Hematopoietic multipotent progenitor cell treated with erythropoietin and hydrocortisone succinate and interleukin-3 and kit ligand, for 15 days (in vitro differentiated cells): Measurements from ENCODE around the gene APOBEC2.
A peak's percentile ranks its signal among the peaks of the same experiment; 100 is the strongest.

ENCODE experiments used
- DNase-seq: peaks from one replicate; pipeline ENCODE4 v3.0.0-alpha.2; 2015; ENCODE audit warnings: low spot score

APOBEC2 gene

DNA sequence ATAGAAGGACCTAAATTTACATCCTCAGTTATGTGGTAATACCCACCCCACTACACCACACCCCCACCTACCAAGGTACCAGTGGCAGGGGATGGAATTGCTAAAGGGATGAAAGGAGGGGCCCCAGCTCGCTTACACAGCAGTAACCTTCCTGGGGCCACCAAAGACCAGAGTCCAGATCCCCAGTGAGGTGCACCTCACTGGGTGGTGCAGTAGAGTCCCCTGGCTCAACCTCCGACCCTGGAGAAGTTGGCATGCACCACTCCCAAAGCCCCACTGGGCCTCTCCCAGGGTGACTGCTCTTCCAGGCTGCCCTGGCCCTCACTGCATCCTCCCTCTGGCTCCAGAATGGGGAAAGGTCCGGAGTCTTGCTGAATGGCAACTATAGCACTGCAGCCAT lies 14.8 kb upstream of the APOBEC2 start:
- DNase-seq, result no peak

DNA sequence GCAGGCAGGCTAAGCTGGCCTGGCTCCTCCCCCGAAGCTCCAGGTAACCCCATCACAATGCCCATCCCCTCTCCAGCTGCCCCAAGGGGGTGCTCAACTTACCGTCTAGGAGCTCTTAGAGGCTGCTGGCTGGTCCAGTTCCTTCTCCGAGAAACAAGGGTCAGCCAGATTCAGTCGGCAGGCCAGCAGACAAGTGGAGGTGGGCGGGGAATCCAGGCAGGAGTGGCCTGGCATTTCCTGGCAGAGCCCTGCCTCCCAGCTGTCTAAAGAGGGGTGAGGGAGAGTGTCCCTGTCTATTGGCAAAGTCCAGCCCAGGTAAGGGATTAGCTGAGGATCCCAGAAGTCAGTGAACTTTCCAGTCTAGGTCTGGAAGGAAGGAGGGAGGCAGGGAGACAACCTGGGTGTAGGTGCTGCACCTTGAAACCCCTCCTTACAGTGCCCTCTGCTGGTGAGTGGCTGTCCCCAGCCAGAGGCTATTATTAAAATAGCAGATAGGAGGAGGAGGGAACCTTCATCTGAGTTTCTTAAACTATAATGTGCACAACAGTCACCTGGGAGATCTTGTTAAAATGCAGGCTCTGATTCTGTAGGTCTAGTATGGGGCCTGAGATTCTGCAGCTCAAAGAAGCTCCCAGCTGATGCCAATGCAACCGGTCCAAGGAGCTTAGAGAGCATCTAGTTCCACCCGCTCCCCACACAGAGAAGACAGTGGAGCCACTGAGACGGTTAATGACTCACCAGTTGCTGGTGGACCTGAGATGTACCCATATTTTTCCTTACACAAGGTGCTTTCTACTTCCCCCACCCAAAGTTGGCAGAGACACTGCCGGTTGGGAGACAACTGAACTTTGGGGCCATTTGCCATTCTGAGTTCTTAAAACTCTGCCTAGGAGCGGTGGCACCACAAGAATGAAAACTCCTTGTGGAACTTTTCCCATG lies 13.7 kb upstream of the APOBEC2 start, which contains the start of gene UNC5CL:
UNC5CL (minus strand) TSS at position 162 of the 939 bp plus-strand sequence. CDS start 4,147 bp downstream, outside the sequence.
- DNase-seq, result peak; percentile 84

DNA sequence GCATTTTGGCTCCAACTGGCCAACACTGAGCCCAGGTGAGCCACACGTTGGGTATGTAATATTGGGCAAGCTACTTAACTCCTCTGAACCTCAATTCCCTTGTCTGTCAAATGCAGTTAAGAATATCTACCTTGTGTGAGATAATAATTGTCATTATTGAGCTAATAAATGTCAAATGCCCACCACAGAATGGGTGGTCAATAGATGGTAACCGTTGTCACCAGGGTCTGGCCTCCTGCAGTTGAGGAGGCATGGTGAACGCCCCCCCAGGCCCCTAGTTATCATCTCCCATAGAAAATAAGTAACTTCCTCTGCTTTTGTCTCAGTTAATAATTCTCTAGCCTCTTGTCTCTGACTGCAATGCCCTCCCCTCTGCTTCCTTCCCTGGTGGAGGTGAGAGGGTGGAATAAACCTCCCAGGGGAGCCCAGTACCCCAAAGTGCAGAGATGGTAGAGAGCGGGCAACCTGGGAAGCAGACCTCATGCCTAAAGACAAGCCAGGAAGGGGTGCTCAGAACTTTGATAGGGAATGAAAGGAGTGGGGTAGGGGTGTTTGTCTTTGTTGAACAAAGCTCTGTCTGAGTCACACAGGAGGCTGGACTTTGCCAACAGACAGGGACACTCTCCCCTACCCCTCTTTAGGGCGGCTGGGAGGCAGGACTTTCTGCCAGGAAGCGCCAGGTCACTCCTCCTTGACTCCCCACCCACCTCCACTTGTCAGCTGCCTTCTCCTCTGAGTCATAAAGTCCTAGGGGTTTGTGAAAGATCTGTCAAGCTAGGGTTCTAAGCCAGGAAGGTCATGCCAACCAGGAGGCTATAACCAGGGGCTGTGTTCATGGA lies 12.7 kb upstream of the APOBEC2 start:
- DNase-seq, result peak; percentile 82

DNA sequence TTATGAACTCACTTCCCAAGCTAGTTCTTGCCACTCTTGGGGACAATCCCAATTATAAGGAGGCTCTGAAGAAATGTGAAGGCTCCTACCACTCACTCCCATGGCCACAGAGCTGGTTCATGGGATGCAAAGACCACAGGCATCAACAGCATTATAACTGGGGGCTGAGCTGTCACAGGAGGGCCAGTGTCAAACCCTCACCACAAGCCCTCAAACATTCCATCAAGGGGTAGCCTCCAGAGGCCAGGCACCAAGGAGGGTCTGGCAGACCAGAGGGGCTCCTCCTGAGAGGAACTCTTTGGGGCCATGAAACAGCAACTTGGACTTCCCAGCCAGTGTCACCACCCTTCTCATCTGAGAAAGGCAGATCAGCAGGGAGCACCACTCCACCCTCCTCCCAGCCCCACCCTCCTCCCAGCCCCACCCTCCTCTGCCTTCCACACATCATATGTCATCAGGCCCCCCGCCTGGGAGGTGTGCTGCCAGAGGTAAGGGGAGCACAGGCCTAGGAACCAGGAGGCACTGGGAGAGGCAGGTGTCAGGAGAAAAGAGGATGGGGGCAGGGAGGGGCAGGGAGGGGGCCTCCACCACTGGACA lies 12.0 kb upstream of the APOBEC2 start:
- DNase-seq, result peak; percentile 80

DNA sequence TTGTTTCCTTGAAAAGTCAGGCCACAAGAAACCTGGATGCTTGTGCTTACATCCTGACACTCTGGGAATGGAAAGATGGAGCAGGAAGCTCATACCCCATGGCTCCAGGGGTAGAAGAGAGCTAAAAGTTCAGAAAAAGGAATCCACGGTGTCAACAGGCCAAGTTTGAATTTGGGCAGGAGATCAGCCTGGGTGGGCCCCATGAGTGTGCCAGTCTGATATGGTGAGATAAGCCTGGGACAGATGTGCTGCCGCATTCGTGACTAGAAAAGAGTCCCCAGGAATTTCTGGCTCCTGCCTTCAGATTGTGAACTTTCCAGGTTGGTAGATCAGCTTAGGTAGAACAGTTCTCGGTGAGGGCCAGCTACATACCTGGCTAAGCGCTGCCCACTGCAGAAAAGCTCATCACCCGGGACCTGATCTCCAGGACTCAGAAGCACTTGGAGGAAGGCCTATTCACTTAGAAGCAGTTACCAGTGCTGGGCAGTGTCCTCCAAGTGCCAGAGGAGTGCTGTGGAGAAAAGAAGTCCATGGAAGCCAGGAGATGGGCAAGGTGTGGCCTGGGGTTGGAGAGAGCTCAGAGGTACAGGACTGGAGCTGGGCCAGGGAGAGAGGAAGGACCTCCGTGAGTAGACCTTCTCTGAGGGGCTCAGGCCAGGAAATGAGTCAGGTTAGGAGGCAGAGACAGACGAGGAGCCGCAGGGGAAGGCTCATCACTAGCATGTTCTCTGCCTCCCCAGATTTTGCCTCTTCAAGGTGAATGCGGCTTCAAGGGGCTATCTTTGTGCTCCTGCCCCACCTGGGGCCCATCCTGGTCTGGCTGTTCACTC lies 10.6 kb upstream of the APOBEC2 start, which contains the start of gene TSPO2:
TSPO2 (plus strand) TSS at position 242 of the 830 bp plus-strand sequence; CDS start at position 761, 519 bp downstream.
- peak; percentile 89 for DNase-seq

DNA sequence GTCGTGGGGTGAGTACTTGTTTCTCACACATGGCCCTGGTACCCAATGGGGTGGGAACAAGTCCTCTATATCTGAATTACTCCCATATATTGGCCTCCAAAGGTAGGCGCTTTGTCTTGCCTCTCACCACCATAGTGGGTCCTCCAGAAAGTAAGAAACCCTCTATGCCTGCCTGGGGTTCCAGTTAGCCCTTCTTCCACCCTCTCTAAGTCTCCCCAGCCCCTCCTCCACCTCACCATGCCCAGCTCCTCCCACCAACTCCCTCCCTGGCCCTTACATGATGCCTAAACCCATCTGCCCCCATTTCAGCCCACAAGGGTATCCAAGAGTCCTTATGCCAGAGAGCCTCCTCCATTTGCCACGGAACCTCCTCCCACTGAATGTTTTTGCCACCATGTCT lies 9.9 kb upstream of the APOBEC2 start:
- peak; percentile 51 for DNase-seq

DNA sequence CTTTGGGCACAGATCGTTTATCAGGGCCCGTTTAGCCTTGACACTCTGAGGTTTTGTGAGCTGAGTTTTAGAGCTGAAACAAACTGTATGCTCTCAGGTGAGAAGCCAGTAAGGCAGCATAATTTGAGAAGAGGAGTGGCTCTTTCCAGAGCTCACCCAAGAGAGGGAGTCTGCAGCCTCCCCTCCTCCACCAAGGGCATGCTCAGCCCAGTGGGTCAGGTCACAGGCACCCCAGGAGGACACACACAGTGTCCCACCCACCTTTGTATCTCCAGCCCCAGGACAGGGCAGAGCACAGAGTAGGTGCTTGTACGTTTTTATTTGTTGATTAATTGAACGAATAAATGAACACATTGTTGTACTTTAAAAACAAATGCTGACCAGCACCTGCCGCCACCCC lies 7.3 kb upstream of the APOBEC2 start:
- DNase-seq, result no peak

DNA sequence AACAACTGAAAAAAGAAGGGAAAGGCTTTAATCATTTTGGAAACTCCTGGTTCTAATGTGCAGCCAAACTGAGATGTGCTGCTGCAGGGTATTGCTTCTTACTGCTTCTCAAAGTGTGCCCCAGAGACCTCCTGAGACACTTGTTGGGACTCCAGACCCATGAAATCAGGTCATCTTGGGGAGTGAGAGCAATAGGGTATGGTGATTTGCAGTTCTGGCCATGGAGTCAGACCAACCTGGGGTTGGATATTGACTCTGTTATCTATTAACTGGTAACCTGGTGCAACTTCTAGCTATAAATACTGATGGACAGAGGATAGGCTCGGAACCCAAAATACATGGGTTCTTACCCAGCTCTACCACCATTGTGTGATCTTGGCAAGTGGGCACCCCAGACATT lies 6.9 kb upstream of the APOBEC2 start:
- no peak for DNase-seq

DNA sequence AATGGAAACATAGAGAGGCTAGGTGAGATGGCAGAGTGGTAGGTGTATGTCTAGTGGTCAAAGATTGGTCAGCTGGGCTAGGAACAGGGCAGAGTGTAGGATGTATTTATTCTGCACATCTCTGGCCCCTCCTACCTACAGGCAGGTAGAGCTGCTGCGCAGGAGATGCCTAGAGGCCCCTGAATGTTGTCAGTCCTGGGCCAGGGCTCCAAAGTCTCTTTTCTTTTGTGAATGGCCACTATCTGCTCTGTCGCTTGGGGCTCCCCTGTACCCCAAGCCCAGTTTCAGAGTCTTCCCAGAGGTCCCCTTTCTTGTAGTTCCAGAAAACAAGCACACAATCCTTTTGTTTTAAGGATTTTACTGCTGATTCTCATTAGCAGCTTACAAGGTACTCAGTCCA lies 5.7 kb upstream of the APOBEC2 start:
- no peak for DNase-seq

DNA sequence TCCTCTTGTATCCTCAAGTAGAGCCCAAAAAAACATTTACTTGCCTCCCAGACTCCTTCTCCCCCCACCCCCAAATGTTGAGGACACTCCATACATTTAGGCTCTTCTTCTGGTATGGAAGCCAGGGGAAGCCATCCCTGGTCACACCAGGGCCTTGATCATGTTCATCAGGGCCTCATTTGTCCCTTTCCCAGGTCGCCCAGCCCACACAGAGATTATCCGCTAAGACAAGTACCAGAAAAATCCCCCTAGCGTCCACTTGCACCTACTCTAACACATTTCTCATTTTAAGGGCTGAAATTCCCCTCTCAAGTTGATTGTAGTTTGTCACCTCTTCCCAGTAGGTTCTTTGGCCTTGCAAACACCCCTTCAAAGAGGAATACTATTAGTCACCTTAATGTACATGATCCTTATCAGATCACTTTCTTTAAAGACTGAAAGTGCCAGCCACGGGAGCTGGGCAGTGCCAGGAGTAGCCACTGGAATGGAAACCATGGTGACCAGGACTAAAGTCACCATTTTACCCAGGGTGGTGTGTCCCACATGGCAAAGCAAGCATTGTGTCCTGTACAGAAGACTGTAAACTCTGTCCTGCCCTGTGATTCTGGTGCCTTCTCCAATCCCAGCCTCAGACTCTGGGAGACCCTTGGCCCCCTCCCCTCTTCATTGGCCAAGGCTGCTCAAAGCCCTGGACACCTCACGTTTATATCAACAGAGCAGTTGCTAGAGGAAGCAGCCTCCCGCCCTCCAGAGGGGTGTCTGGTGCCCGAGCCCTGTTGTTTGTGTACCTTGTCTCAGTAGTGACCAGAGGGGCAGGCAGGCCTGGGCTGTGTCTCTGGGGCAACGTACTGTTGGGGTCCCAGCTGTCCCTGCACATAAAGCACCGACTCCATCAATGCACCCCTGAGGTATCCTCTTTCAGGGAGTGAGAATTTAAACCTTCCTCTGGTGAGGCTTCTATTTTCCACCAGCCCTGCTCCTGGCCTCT lies 5.0 kb upstream of the APOBEC2 start:
- no peak for DNase-seq

DNA sequence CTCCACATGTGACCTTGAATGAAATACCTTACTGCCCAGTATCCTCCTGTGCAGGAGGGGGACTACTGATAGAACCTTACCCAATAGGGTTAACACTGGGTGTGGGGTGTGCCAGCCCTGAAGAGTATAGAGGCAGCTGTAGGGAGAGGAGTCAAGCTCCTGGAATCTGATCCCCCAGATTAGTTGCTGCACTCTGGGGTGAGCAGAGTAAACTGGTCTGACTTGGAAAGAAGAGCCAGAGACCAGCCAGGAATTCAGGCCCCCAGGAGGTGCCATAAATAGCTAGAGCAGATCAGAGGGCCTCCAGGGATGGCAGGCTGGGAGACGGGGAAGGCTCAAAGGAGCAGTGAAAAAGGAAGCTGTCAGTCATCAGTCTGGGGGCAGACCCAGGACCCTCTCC lies 3.5 kb upstream of the APOBEC2 start:
- no peak for DNase-seq

DNA sequence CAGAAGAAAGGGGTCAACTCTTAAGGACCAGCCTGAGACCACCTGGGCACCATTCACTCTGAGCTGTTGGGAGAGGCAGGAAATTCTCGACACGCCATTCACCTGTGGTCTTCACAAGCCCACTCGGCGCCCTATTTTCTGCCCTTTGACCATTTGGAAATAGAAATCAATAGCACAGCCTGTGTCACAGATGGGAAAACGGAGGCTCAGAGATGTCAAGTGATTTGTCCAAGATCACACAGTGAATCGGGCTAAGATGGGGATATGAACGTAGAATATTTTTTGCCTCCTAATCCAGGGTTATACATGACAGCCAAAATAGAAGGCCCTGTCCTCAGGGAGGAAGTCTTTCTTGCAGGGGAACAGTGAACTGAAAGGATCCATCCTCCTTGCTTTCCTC lies 3.0 kb upstream of the APOBEC2 start:
- DNase-seq, result no peak

DNA sequence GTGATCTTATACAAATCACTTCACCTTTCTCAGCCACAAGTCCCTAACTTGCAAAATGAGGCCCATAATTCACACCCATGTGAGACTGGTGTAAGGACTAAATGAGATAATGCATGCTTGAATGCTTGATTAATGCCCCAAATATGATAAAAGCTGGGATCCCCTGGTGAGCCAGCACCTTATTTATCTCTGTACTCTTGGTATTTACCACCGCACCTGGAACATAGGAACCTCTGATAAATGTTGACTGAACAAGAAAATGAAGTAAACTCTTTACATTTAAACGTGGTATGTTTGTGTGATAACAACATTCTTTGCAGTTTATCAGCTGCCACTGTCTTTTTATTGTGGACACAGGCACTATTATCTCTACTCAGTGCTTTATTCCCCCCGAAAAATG lies 2.5 kb upstream of the APOBEC2 start:
- no peak for DNase-seq

DNA sequence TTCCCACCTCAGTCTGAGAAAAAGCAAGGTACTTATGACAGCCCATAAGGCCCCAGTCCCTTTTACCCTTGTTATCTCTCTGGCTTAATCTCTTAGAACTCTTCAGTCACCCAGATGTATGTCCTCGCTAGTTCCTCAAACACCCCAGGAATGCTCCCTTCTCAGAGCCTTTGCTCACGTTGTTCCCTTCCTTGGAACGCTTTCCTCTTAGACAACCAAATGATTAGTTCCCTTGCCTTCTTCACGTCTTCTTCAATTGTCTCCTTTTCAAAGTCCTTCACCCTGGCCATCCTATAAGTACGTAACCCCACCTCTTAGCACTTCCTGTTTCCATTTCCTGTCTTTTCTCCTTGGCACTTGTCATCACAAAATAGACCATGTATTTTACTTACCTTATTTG lies 1.1 kb upstream of the APOBEC2 start:
- no peak for DNase-seq

DNA sequence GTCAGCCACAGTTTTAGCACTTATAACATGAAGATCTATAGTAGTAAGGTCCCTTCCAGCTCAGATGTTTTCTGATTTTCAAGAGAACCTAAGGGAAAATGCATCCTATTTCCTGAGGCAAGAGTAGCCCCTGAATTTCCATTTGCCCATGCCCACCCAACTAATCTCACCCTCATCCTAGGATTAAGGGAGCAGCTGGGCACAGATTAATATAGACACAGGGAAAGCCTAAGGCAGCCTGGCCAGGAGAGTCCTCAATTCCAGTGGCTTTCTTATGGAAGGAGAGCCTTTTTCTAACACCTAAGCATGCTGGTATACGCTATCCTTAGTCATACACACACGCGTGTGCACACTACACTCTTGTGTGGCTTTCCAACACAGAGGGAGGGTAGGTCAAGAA lies 1.5 kb downstream of the APOBEC2 start:
- no peak for DNase-seq

DNA sequence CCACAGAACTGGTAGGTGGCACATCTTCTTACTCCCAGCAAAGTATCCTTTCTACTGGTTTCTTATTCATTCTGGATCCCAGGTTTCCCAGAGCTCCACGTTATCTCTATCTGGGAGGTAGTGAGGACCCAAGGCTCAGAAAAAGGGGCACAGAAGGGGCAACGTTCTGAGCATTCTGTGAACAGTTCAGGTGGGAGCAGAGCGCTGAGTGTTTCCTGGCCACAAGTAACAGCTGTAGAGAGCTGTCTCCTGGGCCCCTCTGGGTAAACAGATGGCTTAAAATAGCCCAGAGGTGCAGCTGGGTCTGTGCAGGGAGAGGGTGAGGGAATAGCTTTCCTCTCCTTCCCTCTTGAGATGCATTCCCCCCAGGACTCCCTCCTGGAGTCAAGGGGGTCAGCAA lies 2.1 kb downstream of the APOBEC2 start:
- no peak for DNase-seq

DNA sequence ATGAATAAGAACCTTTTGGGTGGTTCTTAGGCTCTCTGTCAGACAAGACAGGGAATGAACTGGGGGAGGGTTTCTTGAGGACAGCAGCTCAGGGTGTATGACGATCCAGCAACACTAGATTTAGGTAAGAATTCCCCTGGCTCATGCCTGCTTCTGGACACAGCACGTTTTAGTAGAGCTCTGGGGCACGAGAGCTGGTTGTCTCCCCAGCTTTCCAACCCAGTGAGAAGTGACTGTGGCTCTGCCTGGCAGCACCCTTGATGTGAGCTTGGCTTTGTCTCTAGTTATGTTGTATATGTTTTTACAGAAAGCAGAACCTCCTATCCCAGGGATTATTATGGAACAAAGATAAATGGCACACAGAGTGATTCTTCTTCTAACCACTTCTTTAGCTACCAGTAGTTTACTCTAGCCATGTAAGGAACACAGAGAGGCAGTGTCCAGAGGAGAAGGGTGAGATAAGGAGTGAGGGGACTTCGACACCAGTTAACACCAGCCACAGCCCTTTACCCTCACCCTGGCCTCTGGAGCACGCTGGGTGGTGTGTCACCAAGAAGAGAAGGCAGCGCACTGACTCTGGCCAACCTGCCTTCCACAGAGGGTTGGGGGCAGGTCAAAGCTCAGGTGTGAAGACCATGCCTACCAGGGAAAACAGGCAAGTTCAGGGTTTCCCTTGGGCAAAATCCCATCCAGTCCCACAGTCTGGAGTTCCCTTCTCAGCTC lies 3.9 kb downstream of the APOBEC2 start:
- DNase-seq, result no peak

DNA sequence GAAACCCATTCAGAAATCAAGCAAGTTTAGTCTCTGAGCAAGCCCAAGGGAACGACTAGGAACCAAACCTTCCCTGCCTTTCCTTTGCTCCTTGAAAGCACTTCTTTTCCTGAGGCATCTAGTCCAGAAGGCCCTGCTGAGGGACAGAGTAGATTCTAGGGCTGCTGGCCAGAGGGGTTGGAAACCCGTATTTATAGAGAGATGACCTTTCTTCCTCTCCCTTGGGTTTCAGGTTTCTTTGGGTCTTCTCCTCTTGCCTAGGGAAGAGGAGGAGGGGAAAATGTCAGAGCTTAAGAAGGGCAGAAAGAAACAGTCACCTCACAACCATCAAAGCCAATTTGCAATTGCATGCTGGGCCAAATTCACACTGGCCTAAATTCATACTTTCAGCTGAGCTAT lies 5.8 kb downstream of the APOBEC2 start:
- DNase-seq, result no peak

DNA sequence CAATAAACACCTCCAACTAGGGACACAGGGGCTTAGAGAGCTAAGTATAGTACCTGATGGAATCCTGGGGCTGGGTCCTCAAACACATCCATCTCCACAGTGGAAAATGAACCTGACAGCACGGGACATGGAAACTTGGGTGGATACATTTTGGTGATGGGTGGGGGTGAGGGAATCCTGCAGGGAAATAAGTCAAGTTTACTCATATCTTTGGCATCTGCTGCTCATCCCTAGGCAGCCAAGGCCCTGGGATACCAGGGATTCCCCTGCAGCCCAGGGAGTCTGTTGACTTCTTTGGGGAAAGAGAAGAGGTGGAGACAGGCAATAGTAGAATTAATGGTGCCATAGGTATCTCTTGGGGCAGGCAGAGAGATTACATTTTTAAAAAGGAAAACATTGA lies 6.6 kb downstream of the APOBEC2 start:
- no peak for DNase-seq
